Endothelial cell (in vitro differentiated cells): ENCODE data around the gene ZNF613. TPM values are rescaled to one million over a fixed set of nuclear protein-coding genes. Genes with fewer than 3 reads are reported as not detected.
A peak's percentile ranks its signal among the peaks of the same experiment; 100 is the strongest.

Source experiments
- DNase-seq: peaks from one replicate; pipeline ENCODE4 v3.0.0; 2021; ENCODE audit warnings: low spot score
- H3K27ac Mint-ChIP-seq: one replicate; pipeline ENCODE4 v1.8.0; 2021; ENCODE audit warnings: mixed read lengths, inconsistent platforms; ENCODE audit not compliant: unreplicated experiment
- H3K27me3 Mint-ChIP-seq: one replicate; pipeline ENCODE4 v1.8.0; 2021; ENCODE audit warnings: mild to moderate bottlenecking, moderate library complexity, mixed read lengths, inconsistent platforms; ENCODE audit not compliant: unreplicated experiment
- H3K36me3 Mint-ChIP-seq: one replicate; pipeline ENCODE4 v1.8.0; 2021; ENCODE audit warnings: mild to moderate bottlenecking, low read depth, mixed read lengths, inconsistent platforms; ENCODE audit not compliant: unreplicated experiment
- H3K4me1 Mint-ChIP-seq: one replicate; pipeline ENCODE4 v1.8.0; 2021; ENCODE audit warnings: mild to moderate bottlenecking, mixed read lengths, inconsistent platforms; ENCODE audit not compliant: unreplicated experiment
- H3K4me3 Mint-ChIP-seq: one replicate; pipeline ENCODE4 v1.8.0; 2021; ENCODE audit warnings: mild to moderate bottlenecking, mixed read lengths, inconsistent platforms; ENCODE audit not compliant: unreplicated experiment
- H3K9me3 Mint-ChIP-seq: one replicate; pipeline ENCODE4 v1.8.0; 2021; ENCODE audit warnings: mixed read lengths, inconsistent platforms; ENCODE audit not compliant: unreplicated experiment
- long read RNA-seq: library from polyadenylated mRNA; unstranded; transcript quantifications from one replicate; pipeline ENCODE4 v2.0.0, GENCODE V29; 2020; ENCODE audit not compliant: unreplicated experiment
- total RNA-seq: library from RNA; stranded (reverse); fragmentation: NEBNext Ultra II Directional; extraction: Animal tissue kit (Norgen Biotek cat#: 25700); gene quantifications from one replicate; pipeline ENCODE4 v1.2.1, GENCODE V29; 2021; ENCODE audit not compliant: unreplicated experiment
- TF ChIP-seq, protein P1 (sequence below): fragments of 200-600 bp; sonication (generic); IDR thresholded peaks from one replicate; pipeline ENCODE4 v1.5.0; 2021; ENCODE audit warnings: antibody characterized with exemption; ENCODE audit not compliant: unreplicated experiment

The ZNF613 gene
- total RNA-seq: 10.9 TPM
- long read RNA-seq, partial matches to known transcripts: 0 of 5 reads
- long read RNA-seq, other reads (novel, unspliced or antisense): 2 of 5 reads

DNA sequence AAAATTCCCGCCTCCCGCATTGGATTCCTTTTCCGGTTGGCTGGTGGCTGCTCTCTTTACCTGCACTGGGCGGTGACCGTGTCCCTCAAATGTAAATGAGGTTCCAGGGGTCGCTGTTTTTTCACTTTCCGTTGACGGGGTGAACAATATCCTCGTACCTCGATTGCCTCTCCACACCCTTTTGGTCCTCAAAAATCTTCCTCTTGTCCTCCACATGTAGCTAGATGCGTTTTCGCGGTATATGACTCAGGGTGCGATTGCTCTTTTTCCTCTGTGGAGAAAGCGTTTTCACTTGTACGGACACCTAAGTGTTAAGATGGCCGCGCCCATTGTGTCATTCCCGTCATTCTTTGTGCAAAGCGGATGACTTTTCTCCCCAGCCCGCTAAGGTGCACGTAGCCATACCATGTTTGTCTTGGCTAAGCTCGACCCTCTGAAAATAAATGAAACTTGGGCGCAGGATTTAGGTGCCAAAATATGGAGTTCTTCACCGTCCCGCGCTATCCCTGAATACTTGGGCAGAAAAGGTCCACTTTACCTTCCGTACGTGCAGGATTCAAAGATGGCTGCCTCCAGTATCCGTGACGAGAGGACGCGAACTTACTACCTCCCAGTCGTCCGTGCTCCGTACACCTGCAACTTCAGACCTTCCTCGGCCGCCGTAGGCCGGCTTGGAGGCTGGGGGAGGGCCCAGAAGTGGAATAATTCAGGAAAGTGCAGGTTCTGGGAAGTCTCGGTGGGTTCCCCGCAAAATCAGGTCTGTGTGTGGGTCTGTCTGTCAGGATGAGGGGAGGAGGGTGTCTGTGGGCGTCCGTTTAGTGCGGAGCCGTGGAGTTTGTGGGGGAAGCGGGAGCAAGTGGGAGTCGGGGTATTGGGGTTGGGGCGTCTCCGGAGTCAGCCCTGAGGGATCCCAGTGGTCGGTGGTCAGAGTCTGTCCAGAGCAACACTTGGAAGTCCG, at the start of gene ZNF613:
Gene ZNF613, plus strand, starts transcription at position 689 of the 958 bp plus-strand sequence. CDS start 8,749 bp downstream, outside the sequence.
- peak within 1 kb of the TSS; percentile 97 for H3K27ac Mint-ChIP-seq
- DNase-seq: peak; percentile 79
- H3K4me3 Mint-ChIP-seq: peak within 1 kb of the TSS; percentile 99
- peaks cover 43% of the 10 kb centered on the region for H3K36me3 Mint-ChIP-seq
- H3K9me3 Mint-ChIP-seq: peaks cover 41% of the 10 kb centered on the region
- TF ChIP-seq, protein P1, sequence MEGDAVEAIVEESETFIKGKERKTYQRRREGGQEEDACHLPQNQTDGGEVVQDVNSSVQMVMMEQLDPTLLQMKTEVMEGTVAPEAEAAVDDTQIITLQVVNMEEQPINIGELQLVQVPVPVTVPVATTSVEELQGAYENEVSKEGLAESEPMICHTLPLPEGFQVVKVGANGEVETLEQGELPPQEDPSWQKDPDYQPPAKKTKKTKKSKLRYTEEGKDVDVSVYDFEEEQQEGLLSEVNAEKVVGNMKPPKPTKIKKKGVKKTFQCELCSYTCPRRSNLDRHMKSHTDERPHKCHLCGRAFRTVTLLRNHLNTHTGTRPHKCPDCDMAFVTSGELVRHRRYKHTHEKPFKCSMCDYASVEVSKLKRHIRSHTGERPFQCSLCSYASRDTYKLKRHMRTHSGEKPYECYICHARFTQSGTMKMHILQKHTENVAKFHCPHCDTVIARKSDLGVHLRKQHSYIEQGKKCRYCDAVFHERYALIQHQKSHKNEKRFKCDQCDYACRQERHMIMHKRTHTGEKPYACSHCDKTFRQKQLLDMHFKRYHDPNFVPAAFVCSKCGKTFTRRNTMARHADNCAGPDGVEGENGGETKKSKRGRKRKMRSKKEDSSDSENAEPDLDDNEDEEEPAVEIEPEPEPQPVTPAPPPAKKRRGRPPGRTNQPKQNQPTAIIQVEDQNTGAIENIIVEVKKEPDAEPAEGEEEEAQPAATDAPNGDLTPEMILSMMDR: no peak
- H3K27me3 Mint-ChIP-seq: peaks cover 19% of the 10 kb centered on the region
- H3K4me1 Mint-ChIP-seq: peaks cover 20% of the 10 kb centered on the region

DNA sequence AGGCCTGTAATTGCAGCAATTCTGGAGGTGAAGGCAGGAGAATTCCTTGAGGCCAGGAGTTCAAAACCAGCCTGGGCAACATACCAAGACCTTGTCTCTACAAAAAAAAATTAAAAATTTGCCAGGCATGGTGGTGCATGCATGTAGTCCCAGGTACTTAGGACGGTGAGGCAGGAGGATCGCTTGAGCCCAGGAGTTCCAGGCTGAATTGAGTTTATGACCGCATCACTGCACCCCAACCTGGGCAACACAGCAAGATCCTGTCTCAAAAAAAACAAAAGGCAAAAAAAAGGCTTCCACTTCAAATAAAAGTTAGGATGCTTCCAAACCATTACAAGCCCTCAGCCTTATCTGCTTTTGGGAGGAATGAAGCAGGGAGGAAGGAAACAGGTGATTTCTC, 44.8 kb upstream of the ZNF613 start:
- Mint-ChIP-seq H3K4me1 (peaks cover 1% of the 10 kb centered on the region), H3K9me3 (peaks cover 13% of the 10 kb centered on the region), H3K27me3 (no peaks in the 10 kb centered on the region), H3K27ac (no peak overlapping the region), H3K36me3 (peaks cover 48% of the 10 kb centered on the region), H3K4me3 (no peak overlapping the region)
- no peak for DNase-seq
- TF ChIP-seq, protein P1: no peak

- no peak overlapping the region for H3K27ac Mint-ChIP-seq
- TF ChIP-seq, protein P1: no peak
- DNase-seq: no peak
- H3K4me3 Mint-ChIP-seq: no peak overlapping the region
- peaks cover 12% of the 10 kb centered on the region for H3K9me3 Mint-ChIP-seq
- H3K36me3 Mint-ChIP-seq: peaks cover 52% of the 10 kb centered on the region
- H3K4me1 Mint-ChIP-seq: peaks cover 4% of the 10 kb centered on the region
- H3K27me3 Mint-ChIP-seq: no peaks in the 10 kb centered on the region
Observed at GRCh38 chr19:51884713-51885112, 42.6 kb upstream of the ZNF613 start.

GRCh38 chr19:51887522-51888498, 39.5 kb upstream of the ZNF613 start, which contains the start of gene ZNF577:
TSS of gene ZNF577 (minus strand) at chr19:51887951. CDS start at chr19:51880382, 7,569 bp downstream.
- Mint-ChIP-seq H3K27me3 (no peaks in the 10 kb centered on the region), H3K4me3 (peak within 1 kb of the TSS; percentile 99), H3K4me1 (peaks cover 4% of the 10 kb centered on the region), H3K36me3 (peaks cover 55% of the 10 kb centered on the region), H3K27ac (peak within 1 kb of the TSS; percentile 90), H3K9me3 (peaks cover 24% of the 10 kb centered on the region)
- TF ChIP-seq, protein P1: no peak
- DNase-seq: peak; percentile 87
